ENCODE measurements around the gene FBLN1.
"Not testable (repeated sequence)": the region's sequence is repeated elsewhere in the genome, so short reads cannot be mapped to it uniquely, and the experiment has no call there.

The FBLN1 gene

GRCh38 chr22:45502215-45503049 lies at the start of gene FBLN1:
Gene FBLN1 (plus strand): TSS chr22:45502883. CDS start chr22:45502986, 103 bp downstream.
- DNase-seq = peak; percentile 11
- in situ Hi-C loops (cut with HindIII; ENCODE audit: low pct_ligation_motif_present, low pct_unique_long_range_greater_than_20kb, low sequenced_read_pairs) = no loop called here

- in situ Hi-C loops (cut with HindIII; ENCODE audit: low pct_ligation_motif_present, low pct_unique_long_range_greater_than_20kb, low sequenced_read_pairs) = no loop called here
- DNase-seq = no peak
These were observed 48.9 kb upstream of the FBLN1 start for GRCh38 chr22:45453764-45454163.

GRCh38 chr22:45454275-45454674 lies 48.4 kb upstream of the FBLN1 start:
- DNase-seq = no peak
- in situ Hi-C loops (cut with HindIII; ENCODE audit: low pct_ligation_motif_present, low pct_unique_long_range_greater_than_20kb, low sequenced_read_pairs) = no loop called here

GRCh38 chr22:45455212-45455611 lies 47.5 kb upstream of the FBLN1 start:
- in situ Hi-C loops (cut with HindIII; ENCODE audit: low pct_ligation_motif_present, low pct_unique_long_range_greater_than_20kb, low sequenced_read_pairs) = no loop called here
- no peak for DNase-seq

GRCh38 chr22:45455621-45456020 lies 47.1 kb upstream of the FBLN1 start:
- in situ Hi-C loops (cut with HindIII; ENCODE audit: low pct_ligation_motif_present, low pct_unique_long_range_greater_than_20kb, low sequenced_read_pairs) = no loop called here
- no peak for DNase-seq

GRCh38 chr22:45456811-45457210 lies 45.9 kb upstream of the FBLN1 start:
- in situ Hi-C loops (cut with HindIII; ENCODE audit: low pct_ligation_motif_present, low pct_unique_long_range_greater_than_20kb, low sequenced_read_pairs) = no loop called here
- no peak for DNase-seq

GRCh38 chr22:45458532-45458931 lies 44.2 kb upstream of the FBLN1 start:
- in situ Hi-C loops (cut with HindIII; ENCODE audit: low pct_ligation_motif_present, low pct_unique_long_range_greater_than_20kb, low sequenced_read_pairs) = no loop called here
- no peak for DNase-seq

GRCh38 chr22:45459235-45459634 lies 43.4 kb upstream of the FBLN1 start:
- in situ Hi-C loops (cut with HindIII; ENCODE audit: low pct_ligation_motif_present, low pct_unique_long_range_greater_than_20kb, low sequenced_read_pairs) = no loop called here

GRCh38 chr22:45460288-45461109 lies 42.2 kb upstream of the FBLN1 start:
- no peak for DNase-seq
- in situ Hi-C loops (cut with HindIII; ENCODE audit: low pct_ligation_motif_present, low pct_unique_long_range_greater_than_20kb, low sequenced_read_pairs) = no loop called here

More at GRCh38 chr22:45459235-45459634, 43.4 kb upstream of the FBLN1 start:
- DNase-seq = no peak

GRCh38 chr22:45462034-45462655 lies 40.5 kb upstream of the FBLN1 start:
- no peak for DNase-seq
- in situ Hi-C loops (cut with HindIII; ENCODE audit: low pct_ligation_motif_present, low pct_unique_long_range_greater_than_20kb, low sequenced_read_pairs) = no loop called here

GRCh38 chr22:45463691-45464090 lies 39.0 kb upstream of the FBLN1 start:
- in situ Hi-C loops (cut with HindIII; ENCODE audit: low pct_ligation_motif_present, low pct_unique_long_range_greater_than_20kb, low sequenced_read_pairs); DNase-seq: not testable (repeated sequence)

- no peak for DNase-seq
- in situ Hi-C loops (cut with HindIII; ENCODE audit: low pct_ligation_motif_present, low pct_unique_long_range_greater_than_20kb, low sequenced_read_pairs) = no loop called here
These were observed 37.0 kb upstream of the FBLN1 start for GRCh38 chr22:45465633-45466032.

GRCh38 chr22:45468872-45469271 lies 33.8 kb upstream of the FBLN1 start:
- in situ Hi-C loops (cut with HindIII; ENCODE audit: low pct_ligation_motif_present, low pct_unique_long_range_greater_than_20kb, low sequenced_read_pairs) = no loop called here

GRCh38 chr22:45469281-45470073 lies 33.2 kb upstream of the FBLN1 start:
- DNase-seq = no peak
- in situ Hi-C loops (cut with HindIII; ENCODE audit: low pct_ligation_motif_present, low pct_unique_long_range_greater_than_20kb, low sequenced_read_pairs) = no loop called here

More at GRCh38 chr22:45468872-45469271, 33.8 kb upstream of the FBLN1 start:
- peak; percentile 54 for DNase-seq

GRCh38 chr22:45470871-45471270 lies 31.8 kb upstream of the FBLN1 start:
- in situ Hi-C loops (cut with HindIII; ENCODE audit: low pct_ligation_motif_present, low pct_unique_long_range_greater_than_20kb, low sequenced_read_pairs) = no loop called here
- no peak for DNase-seq

GRCh38 chr22:45472426-45472825 lies 30.3 kb upstream of the FBLN1 start:
- no peak for DNase-seq
- in situ Hi-C loops (cut with HindIII; ENCODE audit: low pct_ligation_motif_present, low pct_unique_long_range_greater_than_20kb, low sequenced_read_pairs) = no loop called here

GRCh38 chr22:45473626-45474237 lies 29.0 kb upstream of the FBLN1 start:
- in situ Hi-C loops (cut with HindIII; ENCODE audit: low pct_ligation_motif_present, low pct_unique_long_range_greater_than_20kb, low sequenced_read_pairs) = no loop called here
- no peak for DNase-seq

All from ACHN (cell line).